Motor neuron (in vitro differentiated cells): ENCODE results near the gene KCNE2. TPM values are rescaled to one million over a fixed set of nuclear protein-coding genes. Genes with fewer than 3 reads are reported as not detected.
A peak's percentile ranks its signal among the peaks of the same experiment; 100 is the strongest.

Source experiments
- ATAC-seq, 8 experiments: fragments of 200-7000 bp; cut with Tn5 transposase; replicated peaks in 6 of 8; 2 replicates each; pipeline ENCODE4 v1.8.0; 2021; ENCODE audit warnings: mild to moderate bottlenecking in 8 of 8, moderate library complexity in 8 of 8
- H3K27ac ChIP-seq, 2 donors: fragments of 250-450 bp; sonication (Bioruptor Pico); 2 replicates each; pipeline ENCODE4 v1.9.0; 2021; ENCODE audit warnings: antibody characterized with exemption in 2 of 2, mild to moderate bottlenecking in 2 of 2, moderate library complexity in 1 of 2
- H3K4me1 ChIP-seq, 2 donors: fragments of 250-450 bp; sonication (Bioruptor Pico); replicated peaks in 1 of 2; 2 replicates each; pipeline ENCODE4 v1.6.1; 2021; ENCODE audit warnings: antibody characterized with exemption in 2 of 2, mild to moderate bottlenecking in 2 of 2, moderate library complexity in 1 of 2
- H3K4me3 ChIP-seq, 5 donors: fragments of 250-450 bp; sonication (Bioruptor Pico); 2 replicates each; pipeline ENCODE4 v1.9.0; 2021; ENCODE audit warnings: antibody characterized with exemption in 5 of 5, mild to moderate bottlenecking in 5 of 5, moderate library complexity in 4 of 5
- WGBS, 10 experiments: fragments of 450-650 bp; shearing (Covaris generic); methylation state at CpG; one replicate each; pipeline ENCODE4 v1.0.0; 2022; 5-methylcytosine and 5-hydroxymethylcytosine counted together
- in situ Hi-C, 9 experiments: fragments of 400-800 bp; cut with MboI; loops; one replicate each; pipeline ENCODE4 v1.15.0; 2021; ENCODE audit warnings: low sequenced_read_pairs in 9 of 9, low pct_unique_long_range_greater_than_20kb in 2 of 9; ENCODE audit not compliant: unreplicated experiment in 9 of 9
- total RNA-seq, 8 experiments: library from RNA; unstranded; fragments of 300-600 nt; gene quantifications; 2 replicates each; pipeline versions ENCODE4 v1.2.3 to v1.2.4, GENCODE V29; 2022

The KCNE2 gene
- total RNA-seq, 8 experiments from 2014 or later, result 0.32 to 1.5 (median 0.71) TPM; not detected in 1

GRCh38 chr21:34342476-34342875, 21.3 kb upstream of the KCNE2 start:
- Histone ChIP-seq H3K4me3 (no peak overlapping the region), H3K4me1 (no peaks in the 10 kb centered on the region), H3K27ac (no peak overlapping the region)
- in situ Hi-C loops, result no loop called here
- 78 to 100% (median 93%) methylated on average over 1 to 4 of the region's 5 CpGs; no CpG with 5 or more reads in 2 of the 10 experiments for WGBS, 10 experiments
- ATAC-seq, result no peak

DNA sequence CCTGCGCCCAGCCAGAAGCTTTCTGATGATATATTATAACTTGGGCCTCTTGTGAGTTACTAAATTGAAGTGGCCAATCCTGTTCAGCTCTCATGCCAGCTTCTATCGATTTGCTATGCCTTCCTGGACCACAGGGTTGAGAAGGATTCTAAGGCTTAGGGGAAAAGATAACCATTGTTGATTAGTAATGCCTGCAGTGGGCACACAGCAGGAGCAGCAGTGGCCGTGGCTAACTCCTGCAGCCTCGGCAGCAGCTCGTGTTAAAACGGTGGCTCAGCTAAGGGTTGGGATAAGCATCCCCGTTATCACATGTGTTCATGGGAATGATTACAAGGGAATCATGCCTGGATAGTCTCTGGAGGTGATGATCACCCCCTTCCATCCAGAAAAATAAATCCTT, 20.5 kb upstream of the KCNE2 start:
- in situ Hi-C loops, result no loop called here

DNA sequence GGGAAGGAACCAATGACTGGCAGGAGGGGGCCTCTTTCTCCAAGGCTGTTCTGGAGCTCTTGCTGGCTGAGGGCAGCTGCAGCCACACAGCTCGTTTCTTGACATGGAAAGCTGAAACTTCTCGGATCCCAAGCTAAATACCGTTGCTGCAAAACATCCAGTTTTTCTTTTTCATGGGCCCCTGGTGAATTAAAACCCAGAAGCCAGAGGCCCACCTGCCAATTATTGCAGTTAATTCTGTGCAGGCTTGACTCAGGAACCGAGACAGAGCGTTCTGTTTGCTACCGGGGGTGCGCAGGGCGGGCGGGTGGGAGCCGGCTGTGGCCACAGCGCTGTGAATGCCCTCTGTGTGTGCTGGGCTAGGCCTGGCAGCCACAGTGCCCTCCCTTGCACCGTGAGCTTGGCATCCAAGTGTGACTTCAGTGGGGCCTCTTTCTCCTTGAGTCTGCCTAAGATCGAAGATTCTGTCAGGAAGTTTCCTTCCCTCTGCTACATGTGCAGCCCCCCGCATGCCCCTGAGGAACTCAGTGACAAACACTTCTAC, 19.9 kb upstream of the KCNE2 start:
- in situ Hi-C loops, result no loop called here
- Histone ChIP-seq H3K4me3 (no peak overlapping the region), H3K27ac (no peak overlapping the region), H3K4me1 (no peaks in the 10 kb centered on the region)
- no peak for ATAC-seq
- 55 to 100% (median 80%) methylated on average over 1 to 9 of the region's 14 CpGs; no CpG with 5 or more reads in 4 of the 10 experiments for WGBS, 10 experiments

More for the DNA sequence above, 20.5 kb upstream of the KCNE2 start:
- H3K4me3 ChIP-seq, result no peak overlapping the region
- ATAC-seq, result no peak
- no peaks in the 10 kb centered on the region for H3K4me1 ChIP-seq
- WGBS, 10 experiments, result 71 to 100% (median 82%) methylated on average over 1 to 7 of the region's 7 CpGs; no CpG with 5 or more reads in 1 of the 10 experiments
- H3K27ac ChIP-seq, result no peak overlapping the region

DNA sequence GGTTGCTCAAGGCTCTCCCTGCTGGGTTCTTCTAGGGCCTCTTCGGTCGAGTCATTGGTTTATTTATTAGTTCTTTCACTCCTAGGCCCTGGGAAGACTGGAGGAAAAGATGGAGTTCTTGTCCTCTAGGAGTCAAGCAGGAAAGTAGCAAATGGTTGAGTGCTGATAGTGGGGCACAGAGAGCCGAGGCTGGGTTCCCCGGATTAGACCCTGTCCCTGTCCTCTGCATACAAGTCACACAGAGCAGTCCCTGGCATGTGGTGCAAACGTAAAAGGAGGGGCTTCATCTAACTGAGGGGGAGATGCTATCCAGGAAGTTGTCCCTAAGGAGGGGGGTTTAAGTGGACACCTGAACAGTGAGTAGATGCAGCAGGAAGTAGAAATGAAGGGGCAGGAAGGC, 19.2 kb upstream of the KCNE2 start:
- Histone ChIP-seq H3K4me3 (no peak overlapping the region), H3K4me1 (no peaks in the 10 kb centered on the region), H3K27ac (no peak overlapping the region)
- in situ Hi-C loops, result no loop called here
- 20 to 96% (median 82%) methylated on average over 1 to 4 of the region's 5 CpGs; no CpG with 5 or more reads in 2 of the 10 experiments for WGBS, 10 experiments
- no peak for ATAC-seq

DNA sequence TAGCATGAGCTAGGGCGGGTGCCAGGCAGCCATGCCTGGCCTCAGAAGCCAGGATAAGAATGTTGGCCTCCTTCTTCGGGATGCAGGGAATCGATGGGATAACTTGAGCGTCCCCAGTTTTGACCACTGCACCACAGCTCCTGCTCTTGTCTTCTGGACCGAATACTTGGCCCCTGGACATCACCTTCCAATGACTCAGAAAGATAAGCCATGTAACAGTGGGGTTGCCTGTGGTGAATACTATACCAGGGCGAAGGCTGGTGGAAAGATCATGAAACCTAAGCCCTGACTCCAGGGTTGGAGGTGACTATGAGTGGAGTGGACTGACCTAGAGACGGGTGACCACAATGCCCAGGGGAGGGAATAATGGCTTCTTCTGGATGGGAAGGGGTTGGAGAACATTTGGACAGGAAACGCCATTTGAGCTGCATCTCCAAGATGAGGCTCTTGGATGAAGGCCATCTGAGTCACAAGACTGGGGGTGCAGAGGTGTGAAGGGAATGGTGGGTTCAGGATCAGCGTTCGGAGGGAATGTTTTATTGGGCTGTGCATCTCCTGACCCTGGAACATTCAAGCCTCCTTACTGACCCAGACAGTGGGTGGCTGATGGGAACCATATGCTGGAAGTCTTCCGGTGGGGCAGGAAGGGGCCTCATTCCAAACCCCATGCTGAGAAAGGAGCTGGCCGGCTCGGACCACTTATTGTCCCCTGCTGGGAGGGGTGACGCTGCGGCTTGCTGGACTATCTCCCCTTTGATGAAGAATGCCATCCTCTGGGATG, 18.5 kb upstream of the KCNE2 start:
- no peak for ATAC-seq
- no peaks in the 10 kb centered on the region for H3K4me1 ChIP-seq
- no peak overlapping the region for H3K4me3 ChIP-seq
- in situ Hi-C loops, result no loop called here
- WGBS, 10 experiments, result 41 to 95% (median 80%) methylated on average over 2 to 6 of the region's 15 CpGs; no CpG with 5 or more reads in 3 of the 10 experiments
- no peak overlapping the region for H3K27ac ChIP-seq

- in situ Hi-C loops, result no loop called here
- no peaks in the 10 kb centered on the region for H3K4me1 ChIP-seq
- 0 to 100% (median 70%) methylated on average over 1 to 8 of the region's 10 CpGs; no CpG with 5 or more reads in 2 of the 10 experiments for WGBS, 10 experiments
- no peak overlapping the region for H3K27ac ChIP-seq
- ATAC-seq, result peak in 1 of 8 experiments; percentile 65
- no peak overlapping the region for H3K4me3 ChIP-seq
These were observed 17.9 kb upstream of the KCNE2 start for GRCh38 chr21:34345892-34346291.

DNA sequence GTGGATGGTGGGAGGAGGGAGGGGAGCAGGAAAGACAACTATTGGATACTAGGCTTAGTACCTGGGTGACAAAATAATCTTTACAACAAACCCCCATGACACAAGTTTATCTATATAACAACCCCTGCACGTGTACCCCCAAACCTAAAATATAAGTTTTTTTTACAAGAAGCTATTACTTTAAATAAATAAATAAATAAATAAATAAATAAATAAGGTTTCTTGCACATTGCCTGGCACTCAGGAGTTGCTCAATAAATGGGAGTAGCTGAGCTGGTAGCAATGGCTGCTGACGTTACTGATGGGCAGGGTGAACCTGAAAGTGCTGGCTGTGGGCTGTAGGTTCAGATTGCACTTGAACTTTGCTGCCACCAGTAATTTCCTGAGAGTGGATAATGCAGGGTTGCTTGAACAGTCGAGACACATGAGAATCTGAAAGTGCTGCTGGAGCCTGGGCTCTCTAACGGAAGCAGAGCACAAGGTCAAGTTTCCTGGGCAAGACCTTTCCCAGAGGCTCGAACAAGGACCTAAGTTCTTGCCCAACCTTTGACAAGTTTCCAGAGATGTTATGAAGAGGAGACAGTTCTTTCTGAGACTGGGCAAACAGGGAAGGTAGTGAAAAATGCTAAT, 14.8 kb upstream of the KCNE2 start:
- 0 to 92% (median 81%) methylated on average over 1 to 4 of the region's 5 CpGs; no CpG with 5 or more reads in 2 of the 10 experiments for WGBS, 10 experiments
- in situ Hi-C loops, result no loop called here
- Histone ChIP-seq H3K27ac (no peak overlapping the region), H3K4me1 (no peaks in the 10 kb centered on the region), H3K4me3 (no peak overlapping the region)
- no peak for ATAC-seq

GRCh38 chr21:34351786-34352241, 12.0 kb upstream of the KCNE2 start:
- WGBS, 10 experiments, result 0 to 83% (median 40%) methylated on average over 1 to 6 of the region's 6 CpGs
- ATAC-seq, result peak; percentile 51 to 99 (median 96)
- H3K27ac ChIP-seq, result no peak overlapping the region
- in situ Hi-C loops, result no loop called here
- no peaks in the 10 kb centered on the region for H3K4me1 ChIP-seq
- no peak overlapping the region for H3K4me3 ChIP-seq

- 57 to 100% (median 98%) methylated on average over 1 to 4 of the region's 4 CpGs; no CpG with 5 or more reads in 2 of the 10 experiments for WGBS, 10 experiments
- in situ Hi-C loops, result no loop called here
- no peak for ATAC-seq
These were observed 11.2 kb upstream of the KCNE2 start for GRCh38 chr21:34352556-34352955.

GRCh38 chr21:34353182-34353581, 10.6 kb upstream of the KCNE2 start:
- Histone ChIP-seq H3K27ac (no peak overlapping the region), H3K4me1 (no peaks in the 10 kb centered on the region), H3K4me3 (no peak overlapping the region)
- 32 to 100% (median 90%) methylated on average over 2 to 6 of the region's 6 CpGs for WGBS, 10 experiments
- in situ Hi-C loops, result no loop called here
- ATAC-seq, result peak in 3 of 8 experiments; percentile 19 to 90 (median 51)

More at GRCh38 chr21:34352556-34352955, 11.2 kb upstream of the KCNE2 start:
- H3K27ac ChIP-seq, result no peak overlapping the region
- H3K4me3 ChIP-seq, result no peak overlapping the region
- H3K4me1 ChIP-seq, result no peaks in the 10 kb centered on the region

GRCh38 chr21:34354836-34355235, 9.0 kb upstream of the KCNE2 start:
- Histone ChIP-seq H3K4me1 (no peaks in the 10 kb centered on the region), H3K4me3 (no peak overlapping the region), H3K27ac (no peak overlapping the region)
- in situ Hi-C loops, result no loop called here
- peak in 1 of 8 experiments; percentile 63 for ATAC-seq
- WGBS, 10 experiments, result 42 to 100% (median 80%) methylated on average over 1 to 4 of the region's 4 CpGs; no CpG with 5 or more reads in 2 of the 10 experiments

DNA sequence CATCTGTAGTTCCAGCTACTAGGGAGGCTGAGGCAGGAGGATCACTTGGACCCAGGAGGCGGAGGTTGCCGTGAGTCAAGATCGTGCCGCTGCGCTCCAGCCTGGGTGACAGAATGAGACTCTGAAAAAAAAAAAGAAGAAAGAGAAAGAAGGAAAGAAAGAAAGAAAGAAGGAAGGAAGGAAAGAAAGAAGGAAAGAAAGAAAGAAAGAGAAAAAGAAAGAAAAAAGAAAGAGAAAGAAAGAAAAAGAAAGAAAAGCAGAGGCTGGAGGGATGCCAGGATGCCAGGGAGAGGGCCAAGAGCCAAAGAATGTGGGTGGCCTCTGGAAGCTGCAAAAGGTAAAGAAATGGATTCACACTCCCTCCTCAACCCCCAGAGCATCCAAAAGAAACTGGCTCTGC, 8.2 kb upstream of the KCNE2 start:
- Histone ChIP-seq H3K27ac (no peak overlapping the region), H3K4me1 (no peaks in the 10 kb centered on the region), H3K4me3 (no peak overlapping the region)
- WGBS, 10 experiments, result 71 to 100% (median 95%) methylated on average over 1 to 5 of the region's 5 CpGs; no CpG with 5 or more reads in 1 of the 10 experiments
- ATAC-seq, result no peak
- in situ Hi-C loops, result no loop called here

DNA sequence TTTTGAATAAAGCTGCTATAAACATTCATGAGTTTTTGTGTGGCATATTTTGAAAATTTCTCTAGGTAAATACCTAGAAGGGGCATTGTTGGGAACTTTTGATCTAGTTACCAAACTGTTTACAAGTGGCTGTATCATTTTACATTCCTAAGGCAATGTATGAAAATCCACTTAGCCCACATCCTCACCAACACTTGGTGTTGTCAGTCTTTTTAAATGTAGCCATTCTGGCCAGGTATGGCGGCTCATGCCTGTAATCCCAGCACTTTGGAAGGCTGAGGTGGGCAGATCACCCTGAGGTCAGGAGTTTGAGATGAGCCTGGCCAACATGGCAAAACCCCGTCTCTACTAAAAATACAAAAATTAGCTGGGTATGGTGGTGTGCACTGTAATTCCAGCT, 5.9 kb upstream of the KCNE2 start:
- no peak overlapping the region for H3K27ac ChIP-seq
- in situ Hi-C loops, result no loop called here
- no peak for ATAC-seq
- H3K4me3 ChIP-seq, result no peak overlapping the region
- H3K4me1 ChIP-seq, result no peaks in the 10 kb centered on the region
- WGBS, 10 experiments, result 63 to 100% (median 89%) methylated on average over 1 to 2 of the region's 2 CpGs; no CpG with 5 or more reads in 3 of the 10 experiments
